Tibial artery (tissue), 4 donors: ENCODE results near the gene MYO1B.
A peak's percentile ranks its signal among the peaks of the same experiment; 100 is the strongest.

ENCODE experiments used
- DNase-seq, 2 donors: peaks; one replicate each; pipeline ENCODE4 v3.0.0-alpha.2; 2019
- H3K27ac ChIP-seq, 2 donors: fragments of 200-600 bp; sonication (generic) in 1 of 2; 1 replicate in 1 of 2; 2 replicates in 1 of 2; pipeline ENCODE4 v1.5.1; 2018 to 2019; ENCODE audit warnings: mild to moderate bottlenecking in 1 of 2
- H3K27me3 ChIP-seq, 2 donors: fragments of 200-600 bp; sonication (generic) in 1 of 2; one replicate each; pipeline versions ENCODE4 v1.5.1 to v1.6.0; 2016 to 2019
- H3K36me3 ChIP-seq, 3 donors: fragments of 200-600 bp; sonication (generic) in 2 of 3; one replicate each; pipeline ENCODE4 v1.5.1; 2016 to 2019; ENCODE audit warnings: mild to moderate bottlenecking in 2 of 3
- H3K4me1 ChIP-seq, 4 donors: fragments of 200-600 bp; sonication (generic) in 2 of 4; 1 replicate in 3 of 4; 2 replicates in 1 of 4; pipeline ENCODE4 v1.5.1; 2016 to 2019
- H3K4me3 ChIP-seq, 2 donors: fragments of 200-600 bp; sonication (generic) in 1 of 2; 1 replicate in 1 of 2; 2 replicates in 1 of 2; pipeline ENCODE4 v1.5.1; 2018 to 2019; ENCODE audit warnings: mild to moderate bottlenecking in 2 of 2
- H3K9me3 ChIP-seq, 3 donors: fragments of 200-600 bp; sonication (generic) in 1 of 3; one replicate each; pipeline ENCODE4 v1.5.1; 2016 to 2019
- CTCF ChIP-seq, 2 experiments: fragments of 200-600 bp in 1 of 2; fragments of 450-650 bp in 1 of 2; IDR thresholded peaks; one replicate each; pipeline ENCODE4 v1.5.1; 2017 to 2019; ENCODE audit warnings: antibody characterized with exemption in 2 of 2, mild to moderate bottlenecking in 1 of 2, moderate library complexity in 1 of 2
- intact Hi-C: fragments of 100-400 bp; cut with DNase I; formaldehyde crosslinking; loops from one replicate; pipeline ENCODE4 v1.15.0; 2023; ENCODE audit warnings: low total_unique reads

MYO1B gene

GRCh38 chr2:191389288-191389687 is 144.1 kb downstream of the MYO1B start:
- H3K4me3 ChIP-seq, result no peak overlapping the region
- no peak for TF ChIP-seq CTCF (IDR thresholded peaks at IDR 0.05)
- no peaks in the 10 kb centered on the region for H3K27me3 ChIP-seq
- no peak for DNase-seq
- intact Hi-C loops, result loop anchor here (10.0 kb wide), 1 partner anchor 504 kb away; the partner anchor contains the start of gene GLS
- H3K36me3 ChIP-seq, result peaks cover 16 to 36% (median 28%) of the 10 kb centered on the region in 3 donors
- no peaks in the 10 kb centered on the region for H3K9me3 ChIP-seq
- H3K27ac ChIP-seq, result no peak overlapping the region
- H3K4me1 ChIP-seq, result peaks cover 0 to 42% (median 21%) of the 10 kb centered on the region in 4 donors

GRCh38 chr2:191391171-191391570 is 146.0 kb downstream of the MYO1B start:
- H3K36me3 ChIP-seq, result peaks cover 16 to 50% (median 38%) of the 10 kb centered on the region in 3 donors
- no peak overlapping the region for H3K27ac ChIP-seq
- no peaks in the 10 kb centered on the region for H3K9me3 ChIP-seq
- TF ChIP-seq CTCF (IDR thresholded peaks at IDR 0.05), result no peak
- DNase-seq, result no peak
- H3K4me3 ChIP-seq, result no peak overlapping the region
- peaks cover 0 to 23% (median 9%) of the 10 kb centered on the region in 4 donors for H3K4me1 ChIP-seq
- intact Hi-C loops, result no loop called here
- no peaks in the 10 kb centered on the region for H3K27me3 ChIP-seq

GRCh38 chr2:191394043-191394442 is 148.8 kb downstream of the MYO1B start:
- Histone ChIP-seq H3K27me3 (no peaks in the 10 kb centered on the region), H3K9me3 (no peaks in the 10 kb centered on the region), H3K27ac (no peak overlapping the region), H3K36me3 (peaks cover 16 to 56% (median 38%) of the 10 kb centered on the region in 3 donors), H3K4me1 (no peaks in the 10 kb centered on the region), H3K4me3 (no peak overlapping the region)
- intact Hi-C loops, result no loop called here
- no peak for TF ChIP-seq CTCF (IDR thresholded peaks at IDR 0.05)
- DNase-seq, result no peak

- Histone ChIP-seq H3K4me3 (no peak overlapping the region), H3K36me3 (peaks cover 22 to 53% (median 33%) of the 10 kb centered on the region in 3 donors), H3K4me1 (peaks cover 0 to 12% (median 3%) of the 10 kb centered on the region in 4 donors), H3K27me3 (no peaks in the 10 kb centered on the region), H3K9me3 (no peaks in the 10 kb centered on the region), H3K27ac (no peak overlapping the region)
- no peak for TF ChIP-seq CTCF (IDR thresholded peaks at IDR 0.05)
- intact Hi-C loops, result no loop called here
- no peak for DNase-seq
Observed at GRCh38 chr2:191396794-191397193, 151.6 kb downstream of the MYO1B start.

GRCh38 chr2:191399601-191400000 is 154.4 kb downstream of the MYO1B start:
- intact Hi-C loops, result no loop called here
- Histone ChIP-seq H3K36me3 (peaks cover 6 to 33% (median 8%) of the 10 kb centered on the region in 3 donors), H3K9me3 (no peaks in the 10 kb centered on the region), H3K4me1 (peaks cover 0 to 17% (median 8%) of the 10 kb centered on the region in 4 donors), H3K4me3 (no peak overlapping the region), H3K27me3 (no peaks in the 10 kb centered on the region), H3K27ac (no peak overlapping the region)
- TF ChIP-seq CTCF (IDR thresholded peaks at IDR 0.05), result no peak
- no peak for DNase-seq

GRCh38 chr2:191401287-191401686 is 156.1 kb downstream of the MYO1B start:
- Histone ChIP-seq H3K4me3 (no peak overlapping the region), H3K27me3 (no peaks in the 10 kb centered on the region), H3K9me3 (no peaks in the 10 kb centered on the region), H3K4me1 (peaks cover 0 to 21% (median 10%) of the 10 kb centered on the region in 4 donors), H3K36me3 (peaks cover 0 to 20% (median 6%) of the 10 kb centered on the region in 3 donors), H3K27ac (peak overlapping the region in 1 of 2 donors; percentile 2)
- TF ChIP-seq CTCF (IDR thresholded peaks at IDR 0.05), result no peak
- intact Hi-C loops, result no loop called here
- no peak for DNase-seq
